Gastroesophageal sphincter (tissue), 3 donors: ENCODE measurements around the gene U2AF2.

Source experiments
- POLR2A ChIP-seq, 2 donors: fragments of 450-650 bp; IDR thresholded peaks; one replicate each; pipeline ENCODE4 v1.6.1; 2017; ENCODE audit warnings: antibody characterized with exemption in 2 of 2, mild to moderate bottlenecking in 2 of 2, moderate library complexity in 1 of 2
- TF ChIP-seq, protein P1 (sequence below), 4 experiments: fragments of 200-600 bp in 2 of 4; fragments of 450-650 bp in 2 of 4; sonication (generic) in 1 of 4; IDR thresholded peaks; one replicate each; pipeline ENCODE4 v1.5.1; 2017 to 2019; ENCODE audit warnings: antibody characterized with exemption in 4 of 4, mild to moderate bottlenecking in 2 of 4, moderate library complexity in 2 of 4

DNA sequence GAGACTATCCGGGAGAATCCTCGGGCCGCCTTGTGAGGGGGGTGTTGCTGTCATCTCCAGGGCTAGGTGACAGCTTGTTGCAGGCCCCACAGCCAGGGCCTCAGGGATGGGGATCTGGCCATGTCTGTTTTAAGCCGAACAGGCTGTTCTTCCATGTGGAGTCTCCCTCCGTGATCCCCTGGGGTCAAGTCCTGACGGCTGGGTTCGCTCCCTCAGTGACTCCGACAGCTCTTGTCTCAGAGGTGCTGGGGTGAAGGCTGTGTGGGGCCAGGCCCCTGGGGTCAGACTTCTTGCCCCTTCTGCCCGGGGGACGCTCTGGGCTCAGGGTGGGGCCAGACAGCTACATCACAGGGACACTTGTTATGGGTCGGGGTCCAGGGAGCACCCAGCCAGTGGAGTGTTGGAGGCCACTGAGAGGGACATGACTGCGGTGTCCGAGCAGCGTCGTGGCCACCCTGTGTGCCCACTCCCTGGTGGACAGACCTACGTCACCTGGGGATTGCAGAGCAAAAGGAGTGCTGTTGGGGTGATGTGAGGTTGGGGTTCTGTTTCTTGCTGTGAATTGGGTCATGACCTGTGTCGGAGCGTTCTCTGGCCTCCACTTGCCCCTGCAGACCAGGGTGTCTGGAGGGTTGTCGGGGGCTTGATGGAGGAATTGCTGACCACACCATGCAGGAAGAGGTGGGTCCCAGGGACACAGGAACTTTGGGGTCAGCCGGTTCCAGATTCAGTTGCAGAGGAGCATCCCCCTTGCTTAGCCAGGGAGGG lies 41.6 kb downstream of the U2AF2 start:
- no peak for TF ChIP-seq POLR2A (IDR thresholded peaks at IDR 0.05)
- TF ChIP-seq, protein P1, sequence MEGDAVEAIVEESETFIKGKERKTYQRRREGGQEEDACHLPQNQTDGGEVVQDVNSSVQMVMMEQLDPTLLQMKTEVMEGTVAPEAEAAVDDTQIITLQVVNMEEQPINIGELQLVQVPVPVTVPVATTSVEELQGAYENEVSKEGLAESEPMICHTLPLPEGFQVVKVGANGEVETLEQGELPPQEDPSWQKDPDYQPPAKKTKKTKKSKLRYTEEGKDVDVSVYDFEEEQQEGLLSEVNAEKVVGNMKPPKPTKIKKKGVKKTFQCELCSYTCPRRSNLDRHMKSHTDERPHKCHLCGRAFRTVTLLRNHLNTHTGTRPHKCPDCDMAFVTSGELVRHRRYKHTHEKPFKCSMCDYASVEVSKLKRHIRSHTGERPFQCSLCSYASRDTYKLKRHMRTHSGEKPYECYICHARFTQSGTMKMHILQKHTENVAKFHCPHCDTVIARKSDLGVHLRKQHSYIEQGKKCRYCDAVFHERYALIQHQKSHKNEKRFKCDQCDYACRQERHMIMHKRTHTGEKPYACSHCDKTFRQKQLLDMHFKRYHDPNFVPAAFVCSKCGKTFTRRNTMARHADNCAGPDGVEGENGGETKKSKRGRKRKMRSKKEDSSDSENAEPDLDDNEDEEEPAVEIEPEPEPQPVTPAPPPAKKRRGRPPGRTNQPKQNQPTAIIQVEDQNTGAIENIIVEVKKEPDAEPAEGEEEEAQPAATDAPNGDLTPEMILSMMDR (IDR thresholded peaks at IDR 0.05): no peak
